Measurements from ENCODE around the gene FAM83G.
"Not testable (repeated sequence)": the region's sequence is repeated elsewhere in the genome, so short reads cannot be mapped to it uniquely, and the experiment has no call there.

Gene FAM83G

GRCh38 chr17:19022747-19023146 is 18.2 kb upstream of the FAM83G start:
- DNase-seq (ENCODE audit: low read depth), result no peak

- DNase-seq (ENCODE audit: low read depth), result no peak
Observed at GRCh38 chr17:19022128-19022527, 17.6 kb upstream of the FAM83G start.

GRCh38 chr17:19021622-19022083 is 17.1 kb upstream of the FAM83G start:
- no peak for DNase-seq (ENCODE audit: low read depth)

- not testable (repeated sequence) for DNase-seq (ENCODE audit: low read depth)
Observed at GRCh38 chr17:19021011-19021621, 16.6 kb upstream of the FAM83G start.

GRCh38 chr17:19020016-19020415 is 15.5 kb upstream of the FAM83G start:
- DNase-seq (ENCODE audit: low read depth), result no peak

- DNase-seq (ENCODE audit: low read depth), result no peak
Observed at GRCh38 chr17:19019041-19019941, 14.7 kb upstream of the FAM83G start.

GRCh38 chr17:19018600-19018950 is 14.0 kb upstream of the FAM83G start:
- DNase-seq (ENCODE audit: low read depth), result no peak

GRCh38 chr17:19017804-19018599 is 13.4 kb upstream of the FAM83G start:
- DNase-seq (ENCODE audit: low read depth), result no peak

- DNase-seq (ENCODE audit: low read depth), result no peak
Observed at GRCh38 chr17:19017401-19017800, 12.8 kb upstream of the FAM83G start.

- DNase-seq (ENCODE audit: low read depth), result no peak
Observed at GRCh38 chr17:19016881-19017280, 12.3 kb upstream of the FAM83G start.

GRCh38 chr17:19016297-19016696 is 11.7 kb upstream of the FAM83G start:
- DNase-seq (ENCODE audit: low read depth), result no peak

GRCh38 chr17:19015428-19015827 is 10.9 kb upstream of the FAM83G start:
- no peak for DNase-seq (ENCODE audit: low read depth)

GRCh38 chr17:19014628-19015215 is 10.2 kb upstream of the FAM83G start:
- no peak for DNase-seq (ENCODE audit: low read depth)

- no peak for DNase-seq (ENCODE audit: low read depth)
Observed at GRCh38 chr17:19013806-19014627, 9.5 kb upstream of the FAM83G start.

- DNase-seq (ENCODE audit: low read depth), result no peak
Observed at GRCh38 chr17:19013226-19013625, 8.7 kb upstream of the FAM83G start.

GRCh38 chr17:19012171-19013080 is 7.9 kb upstream of the FAM83G start:
- DNase-seq (ENCODE audit: low read depth), result no peak

GRCh38 chr17:19011581-19011980 is 7.0 kb upstream of the FAM83G start:
- no peak for DNase-seq (ENCODE audit: low read depth)

GRCh38 chr17:19010729-19011505 is 6.4 kb upstream of the FAM83G start:
- DNase-seq (ENCODE audit: low read depth), result peak; percentile 26

GRCh38 chr17:19009970-19010369 is 5.4 kb upstream of the FAM83G start:
- DNase-seq (ENCODE audit: low read depth), result no peak

GRCh38 chr17:19006698-19007097 is 2.1 kb upstream of the FAM83G start:
- no peak for DNase-seq (ENCODE audit: low read depth)

All from EH (cell line).